ENCODE measurements around the gene ABCF2. TPM values are rescaled to one million over a fixed set of nuclear protein-coding genes. Genes with fewer than 3 reads are reported as not detected.

Gene ABCF2
- total RNA-seq, 4 donors from 2014 or later: 30.5 to 43.1 (median 36.5) TPM

- Histone ChIP-seq H3K27me3 (peaks cover 75% of the 10 kb centered on the region), H3K36me3 (no peaks in the 10 kb centered on the region), H3K9me3 (peaks cover 0 to 3% (median 0%) of the 10 kb centered on the region in 3 donors), H3K4me1 (peaks cover 0 to 7% (median 0%) of the 10 kb centered on the region in 3 donors), H3K4me3 (no peak overlapping the region), H3K27ac (no peak overlapping the region)
- TF ChIP-seq, protein P1, sequence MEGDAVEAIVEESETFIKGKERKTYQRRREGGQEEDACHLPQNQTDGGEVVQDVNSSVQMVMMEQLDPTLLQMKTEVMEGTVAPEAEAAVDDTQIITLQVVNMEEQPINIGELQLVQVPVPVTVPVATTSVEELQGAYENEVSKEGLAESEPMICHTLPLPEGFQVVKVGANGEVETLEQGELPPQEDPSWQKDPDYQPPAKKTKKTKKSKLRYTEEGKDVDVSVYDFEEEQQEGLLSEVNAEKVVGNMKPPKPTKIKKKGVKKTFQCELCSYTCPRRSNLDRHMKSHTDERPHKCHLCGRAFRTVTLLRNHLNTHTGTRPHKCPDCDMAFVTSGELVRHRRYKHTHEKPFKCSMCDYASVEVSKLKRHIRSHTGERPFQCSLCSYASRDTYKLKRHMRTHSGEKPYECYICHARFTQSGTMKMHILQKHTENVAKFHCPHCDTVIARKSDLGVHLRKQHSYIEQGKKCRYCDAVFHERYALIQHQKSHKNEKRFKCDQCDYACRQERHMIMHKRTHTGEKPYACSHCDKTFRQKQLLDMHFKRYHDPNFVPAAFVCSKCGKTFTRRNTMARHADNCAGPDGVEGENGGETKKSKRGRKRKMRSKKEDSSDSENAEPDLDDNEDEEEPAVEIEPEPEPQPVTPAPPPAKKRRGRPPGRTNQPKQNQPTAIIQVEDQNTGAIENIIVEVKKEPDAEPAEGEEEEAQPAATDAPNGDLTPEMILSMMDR (IDR thresholded peaks at IDR 0.05): no peak
- TF ChIP-seq POLR2AphosphoS5 (IDR thresholded peaks at IDR 0.05) (no peak), POLR2A (IDR thresholded peaks at IDR 0.05) (no peak), EP300 (IDR thresholded peaks at IDR 0.05) (no peak)
- WGBS, 2 donors (ENCODE audit: low coverage in 1 of 2): 96 to 100% methylated on average over 1 to 4 of the region's 9 CpGs
- no peak for ATAC-seq
Observed at GRCh38 chr7:151178236-151178635, 48.8 kb downstream of the ABCF2 start.

- Histone ChIP-seq H3K9me3 (peaks cover 0 to 3% (median 0%) of the 10 kb centered on the region in 3 donors), H3K36me3 (no peaks in the 10 kb centered on the region), H3K27me3 (peaks cover 81% of the 10 kb centered on the region), H3K4me3 (no peak overlapping the region), H3K4me1 (peaks cover 0 to 7% (median 0%) of the 10 kb centered on the region in 3 donors), H3K27ac (no peak overlapping the region)
- no peak for ATAC-seq
- 57% methylated on average over 1 of the region's 1 CpG; no CpG with 5 or more reads in 1 of the 2 donors for WGBS, 2 donors (ENCODE audit: low coverage in 1 of 2)
- TF ChIP-seq POLR2A (IDR thresholded peaks at IDR 0.05) (no peak), POLR2AphosphoS5 (IDR thresholded peaks at IDR 0.05) (no peak), EP300 (IDR thresholded peaks at IDR 0.05) (no peak)
- TF ChIP-seq, protein P1 (IDR thresholded peaks at IDR 0.05): no peak
Observed at GRCh38 chr7:151177310-151177709, 49.7 kb downstream of the ABCF2 start.

GRCh38 chr7:151176401-151176800 lies 50.6 kb downstream of the ABCF2 start:
- no peak overlapping the region for H3K27ac ChIP-seq
- ATAC-seq: no peak
- peaks cover 0 to 3% (median 0%) of the 10 kb centered on the region in 3 donors for H3K9me3 ChIP-seq
- H3K36me3 ChIP-seq: no peaks in the 10 kb centered on the region
- H3K27me3 ChIP-seq: peaks cover 75% of the 10 kb centered on the region
- peaks cover 0 to 7% (median 0%) of the 10 kb centered on the region in 3 donors for H3K4me1 ChIP-seq
- H3K4me3 ChIP-seq: no peak overlapping the region
- 85 to 92% methylated on average over 2 to 4 of the region's 9 CpGs for WGBS, 2 donors (ENCODE audit: low coverage in 1 of 2)
- no peak for TF ChIP-seq EP300 (IDR thresholded peaks at IDR 0.05)
- no peak for TF ChIP-seq POLR2AphosphoS5 (IDR thresholded peaks at IDR 0.05)
- TF ChIP-seq, protein P1 (IDR thresholded peaks at IDR 0.05): no peak
- TF ChIP-seq POLR2A (IDR thresholded peaks at IDR 0.05): no peak

DNA sequence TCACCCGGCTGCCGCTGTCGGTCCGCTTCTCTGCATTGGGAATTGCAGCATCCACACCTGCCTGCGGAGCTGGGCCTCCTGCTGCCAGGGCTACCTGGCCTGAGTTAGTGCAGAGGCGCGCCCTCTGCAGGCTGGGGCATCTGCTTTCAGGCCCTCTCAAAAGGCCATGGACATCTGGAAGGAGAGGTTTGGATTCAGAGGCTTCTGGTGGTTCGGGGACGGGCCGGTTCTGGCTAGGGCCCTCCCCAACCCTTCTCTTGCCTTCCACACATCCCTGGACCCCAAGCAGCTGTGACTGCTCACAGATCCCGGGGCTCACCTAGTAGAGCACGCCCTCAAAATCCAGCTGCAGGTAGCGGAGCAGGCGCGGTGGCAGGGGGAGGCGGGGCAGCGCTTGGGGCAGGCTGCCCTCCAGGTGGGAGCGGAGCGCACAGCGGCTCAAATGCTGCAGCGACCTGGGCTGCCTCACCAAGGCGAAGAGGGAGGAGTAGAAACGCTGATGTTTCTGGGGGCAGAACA lies 51.2 kb downstream of the ABCF2 start:
- WGBS, 2 donors (ENCODE audit: low coverage in 1 of 2): 96% methylated on average over 3 of the region's 23 CpGs; no CpG with 5 or more reads in 1 of the 2 donors
- no peak overlapping the region for H3K27ac ChIP-seq
- H3K27me3 ChIP-seq: peaks cover 70% of the 10 kb centered on the region
- no peak for ATAC-seq
- H3K9me3 ChIP-seq: peaks cover 0 to 3% (median 0%) of the 10 kb centered on the region in 3 donors
- peaks cover 0 to 7% (median 0%) of the 10 kb centered on the region in 3 donors for H3K4me1 ChIP-seq
- TF ChIP-seq POLR2AphosphoS5 (IDR thresholded peaks at IDR 0.05) (no peak), EP300 (IDR thresholded peaks at IDR 0.05) (no peak), POLR2A (IDR thresholded peaks at IDR 0.05) (no peak)
- TF ChIP-seq, protein P1 (IDR thresholded peaks at IDR 0.05): no peak
- H3K4me3 ChIP-seq: no peak overlapping the region
- H3K36me3 ChIP-seq: no peaks in the 10 kb centered on the region

Measured in gastroesophageal sphincter (tissue), 4 donors.